ENCODE results near the gene IL20RB.

- TF ChIP-seq CTCF (IDR thresholded peaks at IDR 0.05) (no peak), POLR2A (IDR thresholded peaks at IDR 0.05) (no peak)
These were observed 36.7 kb upstream of the IL20RB start for GRCh38 chr3:136920904-136921611.
